Cardiac septum (tissue), 1 donor: ENCODE results near the gene TMEM205. TPM values are rescaled to one million over a fixed set of nuclear protein-coding genes. Genes with fewer than 3 reads are reported as not detected.
"Not testable (repeated sequence)": the region's sequence is repeated elsewhere in the genome, so short reads cannot be mapped to it uniquely, and the experiment has no call there.

Experiments
- DNase-seq: peaks from one replicate; pipeline ENCODE4 v3.0.0-alpha.2; 2020; ENCODE audit warnings: low spot score
- intact Hi-C: fragments of 100-400 bp; cut with DNase I; formaldehyde crosslinking; loops from one replicate; pipeline ENCODE4 v1.14.0; 2022
- long read RNA-seq: library from polyadenylated mRNA; unstranded; transcript quantifications from one replicate; pipeline ENCODE4 v2.0.0, GENCODE V29; 2021
- total RNA-seq: library from RNA; stranded (reverse); fragmentation: NEBNext Ultra II Directional; extraction: Animal tissue kit (Norgen Biotek cat#: 25700); gene quantifications from one replicate; pipeline ENCODE4 v1.2.1, GENCODE V29; 2021
- donor health status: DM: no; HTN: no; CAD: no.

The TMEM205 gene
- 75.7 TPM for total RNA-seq
- long read RNA-seq, transcript TMEM205-202 (4 exons, 916 nt), result minor isoform, 8 of 76 reads
- long read RNA-seq, transcript TMEM205-216 (4 exons, 792 nt), result major isoform, 35 of 76 reads
- long read RNA-seq, transcript TMEM205-210 (4 exons, 840 nt), result minor isoform, 12 of 76 reads
- long read RNA-seq, transcript TMEM205-205 (4 exons, 677 nt), result minor isoform, 6 of 76 reads
- long read RNA-seq, partial matches to known transcripts, result 0 of 76 reads
- long read RNA-seq, other reads (novel, unspliced or antisense), result 2 of 76 reads

- intact Hi-C loops, result loop anchor here (5.0 kb wide), 1 partner anchor 36 kb away; the partner anchor contains the start of gene EPOR
Measured at GRCh38 chr19:11346104-11346940, at the start of gene TMEM205, which contains the start of gene CCDC159. Gene TMEM205, minus strand, starts transcription at chr19:11346268. Its CDS starts 649 bp downstream, at chr19:11345619. Gene CCDC159, plus strand, starts transcription at chr19:11346519. Its CDS starts 88 bp downstream, at chr19:11346607.

DNA sequence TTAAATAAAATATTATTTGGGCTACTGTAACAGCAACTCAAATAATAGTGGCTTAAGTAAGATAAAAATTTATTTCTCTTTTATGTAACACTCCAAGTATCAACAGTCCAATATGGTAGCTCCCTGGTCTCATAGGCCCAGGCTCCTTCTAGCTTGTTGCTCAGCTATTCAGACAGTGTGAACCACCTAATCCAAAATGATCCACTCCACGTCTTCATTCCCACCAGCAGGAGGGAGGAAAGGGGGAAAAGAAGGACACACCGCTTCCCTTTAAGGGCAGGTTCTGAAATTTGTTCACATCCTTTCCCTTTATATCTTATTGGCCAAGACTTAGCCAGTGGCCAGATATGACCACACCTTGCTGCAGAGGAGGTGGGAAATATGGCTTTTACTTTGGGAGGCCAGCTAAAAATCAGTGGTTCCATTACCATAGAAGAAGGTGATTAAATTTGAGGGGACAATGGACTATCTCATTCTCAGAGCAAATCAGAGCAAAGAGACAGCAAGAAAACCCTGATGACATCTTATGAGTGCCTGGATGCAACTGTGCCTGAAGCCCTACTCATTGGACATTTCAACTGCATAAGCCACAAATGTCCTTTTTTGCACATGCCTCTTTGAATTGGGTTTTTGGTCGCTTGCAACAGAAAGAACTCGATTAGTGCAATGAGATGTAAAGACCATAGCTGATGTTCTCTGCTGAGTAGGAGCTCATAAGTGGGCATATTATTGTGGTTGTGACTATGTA lies 45.0 kb upstream of the TMEM205 start:
- intact Hi-C loops, result no loop called here
- DNase-seq, result no peak

More at GRCh38 chr19:11346104-11346940, at the start of gene TMEM205, which contains the start of gene CCDC159:
- DNase-seq, result peak; percentile 99

DNA sequence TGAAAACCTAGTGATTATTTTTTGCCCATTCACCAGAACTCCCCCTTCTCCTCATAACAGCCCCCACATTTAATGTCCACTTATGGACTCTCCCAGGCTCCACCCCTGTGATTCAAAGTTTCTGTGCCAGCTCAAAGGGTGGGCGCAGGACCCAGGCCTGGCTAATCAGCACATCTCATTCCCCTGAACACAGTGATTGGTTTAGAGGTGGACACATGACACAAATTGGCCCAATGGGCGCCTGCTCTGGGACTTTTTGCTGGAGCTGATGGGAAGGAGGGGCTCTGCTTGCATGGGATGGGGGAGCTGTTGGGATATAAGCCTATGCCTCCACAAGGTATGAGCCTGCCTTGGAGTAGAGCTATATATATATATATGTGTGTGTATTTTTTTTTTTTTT lies 44.3 kb upstream of the TMEM205 start:
- intact Hi-C loops, result no loop called here
- DNase-seq, result no peak

GRCh38 chr19:11387162-11388034 lies 41.3 kb upstream of the TMEM205 start:
- no peak for DNase-seq
- intact Hi-C loops, result no loop called here

- no peak for DNase-seq
- intact Hi-C loops, result loop anchor here (5.0 kb wide), 4 partner anchors 37 to 98 kb away; partner anchors contain the start of genes CCDC159, ELAVL3 and TMEM205
Measured at GRCh38 chr19:11384778-11385129, 38.7 kb upstream of the TMEM205 start.

DNA sequence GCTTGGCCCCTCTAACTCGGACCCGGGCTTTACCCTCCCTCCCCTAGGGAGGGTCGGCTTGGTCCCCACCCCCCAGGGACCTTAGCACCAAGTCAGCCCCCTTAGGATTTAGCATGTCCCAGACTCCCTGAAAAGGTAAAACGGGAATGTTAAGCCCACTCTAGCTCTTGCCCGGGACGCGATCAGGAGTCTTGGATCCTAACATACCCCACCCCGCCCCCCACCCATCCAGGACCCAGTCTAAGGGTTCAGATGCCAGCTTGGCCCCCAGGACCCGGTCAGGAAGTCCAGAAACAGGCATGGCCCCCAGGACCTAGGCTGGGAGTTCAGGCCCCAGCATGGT lies 37.6 kb upstream of the TMEM205 start:
- intact Hi-C loops, result loop anchor here (5.0 kb wide), 4 partner anchors 36 to 99 kb away; partner anchors contain the start of genes CCDC159, ELAVL3 and TMEM205

DNA sequence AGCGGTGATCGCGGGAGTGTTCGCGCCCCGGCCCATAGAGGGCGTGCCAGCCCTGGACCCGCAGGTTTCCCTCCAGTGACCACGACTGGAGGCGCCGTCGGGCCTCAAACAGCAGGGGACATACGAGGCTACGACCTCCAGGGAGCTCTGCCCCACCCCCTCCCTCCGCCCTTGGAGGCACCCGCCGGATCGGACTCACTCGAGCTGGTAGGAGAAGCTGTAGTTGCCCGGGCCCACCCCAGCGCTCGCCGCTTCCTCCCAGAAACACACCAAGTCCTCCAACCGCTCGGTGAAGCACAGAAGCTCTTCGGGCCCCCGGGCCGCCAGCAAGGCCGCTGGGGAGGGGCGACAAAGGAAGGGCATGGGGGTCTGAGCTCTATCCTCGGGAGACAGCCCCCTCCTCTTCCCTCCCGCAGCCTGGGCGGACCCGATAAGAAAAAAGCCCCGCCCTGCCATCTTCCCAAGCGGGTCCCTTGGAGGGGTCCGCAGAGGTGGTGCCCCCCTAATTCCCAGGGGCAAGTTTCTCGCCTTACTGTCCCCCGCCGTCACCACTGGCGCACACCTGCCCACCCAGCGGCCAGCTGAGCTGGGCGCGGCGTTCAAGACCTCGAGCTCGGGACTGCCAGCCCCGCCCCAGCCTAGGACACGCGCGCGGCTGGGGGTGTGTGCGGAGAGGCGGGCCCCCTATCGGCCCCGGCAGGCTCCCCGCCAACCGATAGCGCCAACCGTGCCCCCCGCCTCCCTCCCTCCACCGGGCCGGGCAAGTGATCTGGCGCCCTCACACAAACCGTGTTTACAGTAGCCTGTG lies 37.0 kb upstream of the TMEM205 start:
- peak; percentile 85 for DNase-seq
- intact Hi-C loops, result loop anchor here (5.0 kb wide), 4 partner anchors 36 to 99 kb away; partner anchors contain the start of genes CCDC159, ELAVL3 and TMEM205

More for the DNA sequence above, 37.6 kb upstream of the TMEM205 start:
- no peak for DNase-seq

- intact Hi-C loops, result loop anchor here (2.0 to 5.0 kb wide), 5 partner anchors 34 to 101 kb away; partner anchors contain the start of genes CCDC159, ELAVL3, ODAD3 and PRKCSH
- peak; percentile 96 for DNase-seq
Measured at GRCh38 chr19:11380653-11381537, 34.8 kb upstream of the TMEM205 start.

GRCh38 chr19:11379857-11380350 lies 33.8 kb upstream of the TMEM205 start:
- DNase-seq, result no peak
- intact Hi-C loops, result loop anchor here (2.0 to 5.0 kb wide), 5 partner anchors 33 to 102 kb away; partner anchors contain the start of genes CCDC159, ELAVL3, ODAD3 and PRKCSH

DNA sequence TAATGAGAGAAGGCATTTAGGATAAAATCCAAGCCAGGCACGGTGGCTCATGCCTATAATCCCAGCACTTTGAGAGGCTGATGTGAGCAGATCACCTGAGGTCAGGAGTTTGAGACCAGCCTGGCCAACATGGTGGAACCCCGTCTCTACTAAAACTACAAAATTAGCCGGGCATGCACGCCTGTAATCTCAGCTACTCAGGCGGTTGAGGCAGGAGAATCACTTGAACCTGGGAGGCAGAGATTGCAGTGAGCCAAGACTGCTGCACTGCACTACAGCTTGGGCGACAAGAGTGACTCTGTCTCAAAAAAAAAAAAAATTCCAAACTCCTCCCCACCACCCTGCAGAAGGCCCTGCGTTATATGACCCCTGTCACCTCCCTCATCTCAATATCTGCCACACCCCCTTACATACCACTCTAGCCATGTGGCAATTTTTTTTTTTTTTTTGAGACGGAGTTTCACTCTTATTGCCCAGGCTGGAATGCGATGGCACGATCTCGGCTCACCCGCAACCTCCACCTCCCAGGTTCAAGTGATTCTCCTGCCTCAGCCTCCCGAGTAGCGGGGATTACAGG lies 33.3 kb upstream of the TMEM205 start:
- DNase-seq, intact Hi-C loops: not testable (repeated sequence)

- DNase-seq, result no peak
- intact Hi-C loops, result no loop called here
Measured at GRCh38 chr19:11378319-11379189, 32.5 kb upstream of the TMEM205 start.

DNA sequence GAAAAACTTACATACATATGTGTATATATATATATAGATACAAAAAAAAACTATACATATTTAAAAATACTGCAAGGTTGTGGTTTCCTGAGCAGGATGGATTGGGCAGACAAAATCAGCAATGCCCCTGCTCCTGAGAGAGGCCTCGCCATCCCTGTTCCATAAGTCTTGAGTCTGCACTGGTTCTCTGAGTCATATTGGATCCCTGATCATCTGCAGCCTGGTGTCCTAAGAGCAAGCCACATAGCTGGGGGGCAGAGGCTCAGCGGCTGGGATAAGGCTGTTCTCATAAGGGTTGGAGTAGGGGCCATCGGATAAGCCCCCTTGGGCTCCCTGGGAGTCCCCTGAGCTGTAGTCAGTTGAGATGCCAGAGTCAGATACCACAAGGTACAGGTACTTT lies 31.7 kb upstream of the TMEM205 start:
- no peak for DNase-seq
- intact Hi-C loops, result no loop called here

DNA sequence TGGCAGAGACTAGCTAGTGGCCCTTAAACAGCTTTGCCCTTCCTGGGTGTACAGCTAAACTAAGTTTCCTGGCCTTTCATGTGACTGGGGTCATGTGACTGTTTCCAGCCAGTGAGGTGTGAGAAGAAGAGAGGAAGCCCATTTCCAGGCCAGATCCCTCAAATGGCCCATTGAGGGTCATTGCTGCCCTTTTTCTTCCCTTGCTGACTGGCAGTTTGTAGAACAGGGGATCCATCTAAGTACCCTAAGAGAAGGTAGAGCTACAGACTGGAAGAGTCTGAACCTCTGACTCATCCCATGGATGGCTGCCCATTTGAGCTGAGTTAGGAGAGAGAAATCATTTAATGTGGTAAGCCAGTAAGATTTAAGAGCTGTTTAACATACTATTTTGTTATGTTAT lies 31.2 kb upstream of the TMEM205 start:
- intact Hi-C loops, result no loop called here
- DNase-seq, result no peak

- DNase-seq, result peak; percentile 76
- intact Hi-C loops, result no loop called here
Measured at GRCh38 chr19:11375143-11375948, 29.3 kb upstream of the TMEM205 start.
